22Rv1 (cell line): ENCODE results near the gene HOXA10.

ENCODE experiments used
- H3K27ac ChIP-seq: fragments of 450-650 bp; 2 replicates; pipeline ENCODE4 v1.5.1; 2017
- CTCF ChIP-seq: fragments of 450-650 bp; IDR thresholded peaks from 2 replicates; pipeline ENCODE4 v1.5.1; 2017; ENCODE audit warnings: mild to moderate bottlenecking
- ZFX ChIP-seq: fragments of 450-650 bp; IDR thresholded peaks from 2 replicates; pipeline ENCODE4 v1.6.1; 2017; ENCODE audit warnings: antibody characterized with exemption, borderline replicate concordance

Gene HOXA10

GRCh38 chr7:27198871-27199801, 25.0 kb upstream of the HOXA10 start:
- no peak overlapping the region for H3K27ac ChIP-seq
- TF ChIP-seq CTCF (no peak; the same call in 1 of the 2 replicates), ZFX (no peak)

- no peak overlapping the region for H3K27ac ChIP-seq
These were observed 24.2 kb upstream of the HOXA10 start for GRCh38 chr7:27198138-27198841.

GRCh38 chr7:27197137-27198042, 23.3 kb upstream of the HOXA10 start:
- H3K27ac ChIP-seq, result no peak overlapping the region
- TF ChIP-seq CTCF (no peak), ZFX (no peak)

More at GRCh38 chr7:27198138-27198841, 24.2 kb upstream of the HOXA10 start:
- TF ChIP-seq ZFX (no peak), CTCF (no peak)

GRCh38 chr7:27196287-27196767, 22.2 kb upstream of the HOXA10 start:
- H3K27ac ChIP-seq, result no peak overlapping the region

GRCh38 chr7:27194686-27195379, 20.7 kb upstream of the HOXA10 start:
- no peak overlapping the region for H3K27ac ChIP-seq
- TF ChIP-seq ZFX, result no peak

More at GRCh38 chr7:27196287-27196767, 22.2 kb upstream of the HOXA10 start:
- TF ChIP-seq ZFX (no peak), CTCF (peak; percentile 93)

GRCh38 chr7:27194002-27194352, 19.9 kb upstream of the HOXA10 start:
- H3K27ac ChIP-seq, result no peak overlapping the region
- TF ChIP-seq CTCF, result no peak
- no peak for TF ChIP-seq ZFX
